A673 (cell line): Measurements from ENCODE around the gene TOMM34.

ENCODE experiments used
- EZH2 ChIP-seq: fragments of 200-600 bp; sonication (generic); IDR thresholded peaks from 2 replicates; pipeline ENCODE4 v1.6.1; 2017; ENCODE audit warnings: borderline replicate concordance, low read depth, mild to moderate bottlenecking, mixed read lengths, antibody characterized with exemption, low read length; ENCODE audit not compliant: poor library complexity, severe bottlenecking
- TF ChIP-seq, protein P1 (sequence below): fragments of 300-800, 200-600 bp; sonication (generic); conservative IDR thresholded peaks from 2 replicates; pipeline ENCODE4 v1.5.1; 2017; ENCODE audit warnings: low read depth, mild to moderate bottlenecking, antibody characterized with exemption, low read length, moderate library complexity, mixed read lengths

DNA sequence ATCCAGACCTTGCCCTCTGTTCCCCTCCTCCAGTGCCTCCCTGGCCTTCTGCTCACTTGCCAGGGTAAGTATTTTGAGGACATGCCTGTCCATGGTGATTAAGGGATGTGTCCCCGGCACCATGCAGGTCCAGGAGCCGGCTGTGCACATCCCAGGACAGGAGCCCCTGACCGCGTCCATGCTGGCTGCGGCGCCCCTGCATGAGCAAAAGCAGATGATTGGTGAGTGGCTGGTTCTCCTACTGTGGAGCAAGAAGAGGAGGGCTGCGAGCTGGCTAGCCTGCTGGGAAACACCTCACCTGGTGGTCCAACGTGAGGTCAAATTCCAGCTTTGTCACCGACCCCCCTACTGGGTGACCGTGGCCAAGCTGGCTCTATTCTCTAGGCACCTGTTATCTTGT is 23.7 kb downstream of the TOMM34 start:
- TF ChIP-seq, protein P1, sequence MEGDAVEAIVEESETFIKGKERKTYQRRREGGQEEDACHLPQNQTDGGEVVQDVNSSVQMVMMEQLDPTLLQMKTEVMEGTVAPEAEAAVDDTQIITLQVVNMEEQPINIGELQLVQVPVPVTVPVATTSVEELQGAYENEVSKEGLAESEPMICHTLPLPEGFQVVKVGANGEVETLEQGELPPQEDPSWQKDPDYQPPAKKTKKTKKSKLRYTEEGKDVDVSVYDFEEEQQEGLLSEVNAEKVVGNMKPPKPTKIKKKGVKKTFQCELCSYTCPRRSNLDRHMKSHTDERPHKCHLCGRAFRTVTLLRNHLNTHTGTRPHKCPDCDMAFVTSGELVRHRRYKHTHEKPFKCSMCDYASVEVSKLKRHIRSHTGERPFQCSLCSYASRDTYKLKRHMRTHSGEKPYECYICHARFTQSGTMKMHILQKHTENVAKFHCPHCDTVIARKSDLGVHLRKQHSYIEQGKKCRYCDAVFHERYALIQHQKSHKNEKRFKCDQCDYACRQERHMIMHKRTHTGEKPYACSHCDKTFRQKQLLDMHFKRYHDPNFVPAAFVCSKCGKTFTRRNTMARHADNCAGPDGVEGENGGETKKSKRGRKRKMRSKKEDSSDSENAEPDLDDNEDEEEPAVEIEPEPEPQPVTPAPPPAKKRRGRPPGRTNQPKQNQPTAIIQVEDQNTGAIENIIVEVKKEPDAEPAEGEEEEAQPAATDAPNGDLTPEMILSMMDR: no peak
- TF ChIP-seq EZH2: no peak
